ENCODE data around the gene TGM1.

Gene TGM1

GRCh38 chr14:24269910-24270536 lies 7.0 kb upstream of the TGM1 start:
- H3K4me3 ChIP-seq (ENCODE audit: low read depth, low read length) = no peak overlapping the region
- TF ChIP-seq CTCF (IDR thresholded peaks at IDR 0.05; ENCODE audit: low read depth, low read length) = no peak

- no peak overlapping the region for H3K4me3 ChIP-seq (ENCODE audit: low read depth, low read length)
These were observed 6.4 kb upstream of the TGM1 start for GRCh38 chr14:24269368-24269767.

GRCh38 chr14:24268225-24268624 lies 5.2 kb upstream of the TGM1 start:
- H3K4me3 ChIP-seq (ENCODE audit: low read depth, low read length) = no peak overlapping the region
- TF ChIP-seq CTCF (IDR thresholded peaks at IDR 0.05; ENCODE audit: low read depth, low read length) = no peak

More at GRCh38 chr14:24269368-24269767, 6.4 kb upstream of the TGM1 start:
- TF ChIP-seq CTCF (IDR thresholded peaks at IDR 0.05; ENCODE audit: low read depth, low read length) = no peak

- TF ChIP-seq CTCF (IDR thresholded peaks at IDR 0.05; ENCODE audit: low read depth, low read length) = no peak
- H3K4me3 ChIP-seq (ENCODE audit: low read depth, low read length) = no peak overlapping the region
These were observed 4.5 kb upstream of the TGM1 start for GRCh38 chr14:24267516-24267915.

- H3K4me3 ChIP-seq (ENCODE audit: low read depth, low read length) = no peak overlapping the region
- no peak for TF ChIP-seq CTCF (IDR thresholded peaks at IDR 0.05; ENCODE audit: low read depth, low read length)
These were observed 3.6 kb upstream of the TGM1 start for GRCh38 chr14:24266344-24267244.

GRCh38 chr14:24264298-24264697 lies 1.3 kb upstream of the TGM1 start:
- TF ChIP-seq CTCF (IDR thresholded peaks at IDR 0.05; ENCODE audit: low read depth, low read length) = no peak
- H3K4me3 ChIP-seq (ENCODE audit: low read depth, low read length) = no peak overlapping the region

GRCh38 chr14:24263848-24264247 lies 871 bp upstream of the TGM1 start:
- TF ChIP-seq CTCF (IDR thresholded peaks at IDR 0.05; ENCODE audit: low read depth, low read length) = no peak
- no peak overlapping the region for H3K4me3 ChIP-seq (ENCODE audit: low read depth, low read length)

Data from WI38 (cell line).